Transverse colon (tissue), 4 donors: ENCODE measurements around the gene SLCO1B3.

Experiments
- POLR2AphosphoS5 ChIP-seq, 3 donors: sonication (generic); formaldehyde crosslinking; IDR thresholded peaks; one replicate each; pipeline ENCODE4 v1.6.1; 2016; ENCODE audit warnings: antibody characterized with exemption in 3 of 3
- TF ChIP-seq, protein P1 (sequence below), 5 experiments: fragments of 200-600 bp in 3 of 5; fragments of 450-650 bp in 2 of 5; sonication (generic) in 3 of 5; IDR thresholded peaks; 1 replicate in 2 of 5; 2 replicates in 3 of 5; pipeline ENCODE4 v1.5.1; 2016 to 2017; ENCODE audit warnings: antibody characterized with exemption in 5 of 5, inconsistent platforms in 3 of 5, mild to moderate bottlenecking in 2 of 5, moderate library complexity in 1 of 5

DNA sequence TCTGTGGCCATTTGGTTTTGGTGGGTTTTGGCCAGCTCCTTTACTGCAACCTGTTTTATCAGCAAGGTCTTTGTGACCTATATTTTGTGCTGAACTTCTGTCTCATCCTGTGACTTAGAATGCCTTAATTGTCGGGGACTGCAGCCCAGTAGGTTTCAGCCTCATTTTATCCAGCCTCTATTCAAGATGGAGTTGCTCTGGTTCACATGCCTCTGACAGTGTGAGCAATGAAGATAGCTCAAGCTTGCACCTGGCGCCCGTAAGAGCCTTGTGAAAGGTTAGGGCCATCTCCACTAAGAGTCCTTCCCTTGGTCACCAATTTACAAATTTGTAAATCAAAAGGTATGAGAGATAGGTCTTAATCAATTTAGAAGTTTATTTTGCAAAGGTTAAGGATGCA lies 19.4 kb downstream of the SLCO1B3 start:
- TF ChIP-seq POLR2AphosphoS5 (IDR thresholded peaks at IDR 0.05) = no peak
- TF ChIP-seq, protein P1, sequence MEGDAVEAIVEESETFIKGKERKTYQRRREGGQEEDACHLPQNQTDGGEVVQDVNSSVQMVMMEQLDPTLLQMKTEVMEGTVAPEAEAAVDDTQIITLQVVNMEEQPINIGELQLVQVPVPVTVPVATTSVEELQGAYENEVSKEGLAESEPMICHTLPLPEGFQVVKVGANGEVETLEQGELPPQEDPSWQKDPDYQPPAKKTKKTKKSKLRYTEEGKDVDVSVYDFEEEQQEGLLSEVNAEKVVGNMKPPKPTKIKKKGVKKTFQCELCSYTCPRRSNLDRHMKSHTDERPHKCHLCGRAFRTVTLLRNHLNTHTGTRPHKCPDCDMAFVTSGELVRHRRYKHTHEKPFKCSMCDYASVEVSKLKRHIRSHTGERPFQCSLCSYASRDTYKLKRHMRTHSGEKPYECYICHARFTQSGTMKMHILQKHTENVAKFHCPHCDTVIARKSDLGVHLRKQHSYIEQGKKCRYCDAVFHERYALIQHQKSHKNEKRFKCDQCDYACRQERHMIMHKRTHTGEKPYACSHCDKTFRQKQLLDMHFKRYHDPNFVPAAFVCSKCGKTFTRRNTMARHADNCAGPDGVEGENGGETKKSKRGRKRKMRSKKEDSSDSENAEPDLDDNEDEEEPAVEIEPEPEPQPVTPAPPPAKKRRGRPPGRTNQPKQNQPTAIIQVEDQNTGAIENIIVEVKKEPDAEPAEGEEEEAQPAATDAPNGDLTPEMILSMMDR (IDR thresholded peaks at IDR 0.05) = no peak
